Gastrocnemius medialis (tissue), 4 donors: ENCODE results near the gene TM2D3. TPM values are rescaled to one million over a fixed set of nuclear protein-coding genes. Genes with fewer than 3 reads are reported as not detected.

Experiments used
- ATAC-seq, 2 donors: fragments of 150-250 bp; one replicate each; pipeline ENCODE4 v1.9.1; 2016
- DNase-seq, 2 donors: peaks; one replicate each; pipeline ENCODE4 v3.0.0-alpha.2; 2019
- H3K27ac ChIP-seq, 4 donors: fragments of 200-600 bp; sonication (generic); 1 replicate in 1 of 4; 2 replicates in 3 of 4; pipeline ENCODE4 v1.5.1; 2016 to 2018; ENCODE audit warnings: mild to moderate bottlenecking in 2 of 4, moderate library complexity in 1 of 4
- H3K27me3 ChIP-seq, 3 donors: fragments of 200-600 bp; sonication (generic) in 2 of 3; 1 replicate in 1 of 3; 2 replicates in 2 of 3; pipeline versions ENCODE4 v1.5.1 to v1.6.0; 2016 to 2019; ENCODE audit warnings: mild to moderate bottlenecking in 1 of 3, moderate library complexity in 1 of 3
- H3K36me3 ChIP-seq, 2 donors: fragments of 200-600 bp; sonication (generic) in 1 of 2; one replicate each; pipeline ENCODE4 v1.5.1; 2017 to 2018
- H3K4me1 ChIP-seq, 2 donors: fragments of 200-600 bp; sonication (generic) in 1 of 2; one replicate each; pipeline ENCODE4 v1.5.1; 2016 to 2017; ENCODE audit warnings: mild to moderate bottlenecking in 2 of 2
- H3K4me3 ChIP-seq, 4 donors: fragments of 200-600 bp; sonication (generic) in 3 of 4; 1 replicate in 1 of 4; 2 replicates in 3 of 4; pipeline ENCODE4 v1.5.1; 2016 to 2019; ENCODE audit warnings: mild to moderate bottlenecking in 2 of 4
- H3K9me3 ChIP-seq, 3 donors: fragments of 200-600 bp; sonication (generic) in 2 of 3; 1 replicate in 1 of 3; 2 replicates in 2 of 3; pipeline ENCODE4 v1.5.1; 2016 to 2019
- CTCF ChIP-seq, 5 experiments: fragments of 450-650 bp in 3 of 5; fragments of 200-600 bp in 2 of 5; sonication (generic) in 2 of 5; IDR thresholded peaks in 4 of 5; conservative IDR thresholded peaks in 1 of 5; 1 replicate in 4 of 5; 2 replicates in 1 of 5; pipeline ENCODE4 v1.5.1; 2016 to 2019; ENCODE audit warnings: antibody characterized with exemption in 5 of 5, mild to moderate bottlenecking in 3 of 5, moderate library complexity in 3 of 5
- POLR2A ChIP-seq, 2 donors: fragments of 450-650 bp; IDR thresholded peaks; one replicate each; pipeline ENCODE4 v1.6.1; 2017; ENCODE audit warnings: antibody characterized with exemption in 2 of 2, mild to moderate bottlenecking in 2 of 2, moderate library complexity in 2 of 2
- in situ Hi-C, 4 donors: fragments of 200-750 bp; cut with MboI; loops; one replicate each; pipeline versions ENCODE4 v1.15.0 to v1.8.0; 2017; ENCODE audit warnings: low sequenced_read_pairs in 4 of 4
- intact Hi-C: fragments of 100-400 bp; cut with DNase I; formaldehyde crosslinking; loops from one replicate; pipeline ENCODE4 v1.15.1; 2023; ENCODE audit warnings: low total_unique reads
- total RNA-seq, 4 donors: library from RNA; depleted of rRNA; stranded (reverse); fragments of >200 nt; gene quantifications; one replicate each; pipeline versions ENCODE4 v1.1.0 to v1.2.3, GENCODE V29; 2016

The TM2D3 gene
- total RNA-seq, 4 donors from 2014 or later = 41.5 to 101 (median 51.9) TPM

GRCh38 chr15:101610611-101611000 is 41.6 kb downstream of the TM2D3 start:
- TF ChIP-seq CTCF (IDR thresholded peaks at IDR 0.05 in 4 of 5, conservative IDR thresholded peaks at IDR 0.05 in 1 of 5) (no peak), POLR2A (IDR thresholded peaks at IDR 0.05) (no peak)
- H3K36me3 ChIP-seq = no peaks in the 10 kb centered on the region
- no peaks in the 10 kb centered on the region for H3K27me3 ChIP-seq
- no peak overlapping the region for H3K4me3 ChIP-seq
- ATAC-seq = no peak
- no peak for DNase-seq
- H3K4me1 ChIP-seq = peaks cover 58 to 63% of the 10 kb centered on the region in 2 donors
- intact Hi-C loops (loop anchor here (5.0 kb wide), 1 partner anchor 42 kb away; the partner anchor contains the start of gene TM2D3), in situ Hi-C loops (no loop called here)
- no peaks in the 10 kb centered on the region for H3K9me3 ChIP-seq
- peak overlapping the region; percentile 79 to 92 (median 81) for H3K27ac ChIP-seq

DNA sequence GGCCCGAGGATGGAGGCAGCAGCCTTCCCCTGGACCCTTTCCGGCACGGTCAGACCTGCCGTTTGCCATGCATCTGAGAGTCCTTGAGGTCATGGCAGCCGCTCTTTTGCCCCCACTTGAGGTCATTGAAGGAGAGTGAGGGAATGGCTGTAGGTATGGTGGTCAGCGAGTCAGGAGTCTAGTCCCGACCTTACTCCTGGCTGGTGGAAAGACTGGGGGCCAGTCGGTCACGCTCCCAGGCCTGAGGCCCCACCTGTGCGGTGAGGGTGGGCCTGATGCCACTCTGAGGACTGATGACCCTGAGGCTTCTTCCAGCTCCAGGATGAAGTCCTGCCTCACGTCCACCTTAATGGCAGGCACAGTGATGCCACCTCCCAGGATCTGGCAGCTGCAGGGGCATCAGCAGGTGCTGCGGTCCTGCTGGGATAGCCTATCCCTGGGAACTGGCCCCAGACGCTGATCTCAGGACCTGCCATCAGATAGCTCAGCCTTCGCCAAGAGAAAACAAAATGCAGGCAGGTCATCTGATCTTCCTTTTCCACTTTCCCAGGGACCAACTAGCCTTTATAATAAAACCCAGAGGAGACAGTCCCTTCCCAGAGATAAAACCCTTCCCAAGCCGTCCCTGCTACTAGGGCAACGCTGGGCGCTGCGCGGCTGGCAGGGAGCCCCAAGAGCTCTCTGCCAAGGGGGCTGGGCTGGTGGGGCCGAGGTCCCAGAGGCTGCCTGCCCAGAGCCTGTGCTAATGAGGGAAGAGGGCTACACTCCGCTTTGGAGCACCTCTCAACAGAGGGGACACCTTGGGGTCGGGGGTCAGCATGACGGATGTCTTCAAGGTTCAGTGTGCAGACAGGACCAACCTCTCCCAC is 42.2 kb downstream of the TM2D3 start:
- Histone ChIP-seq H3K4me3 (no peak overlapping the region), H3K27ac (peak overlapping the region; percentile 31 to 92 (median 80)), H3K27me3 (no peaks in the 10 kb centered on the region), H3K9me3 (no peaks in the 10 kb centered on the region), H3K4me1 (peaks cover 51 to 57% of the 10 kb centered on the region in 2 donors), H3K36me3 (no peaks in the 10 kb centered on the region)
- intact Hi-C loops = loop anchor here (5.0 kb wide), 1 partner anchor 42 kb away; the partner anchor contains the start of gene TM2D3
- in situ Hi-C loops = no loop called here
- peak in 1 of 2 donors; percentile 63 for DNase-seq
- ATAC-seq = peak; percentile 8 to 22
- no peak for TF ChIP-seq POLR2A (IDR thresholded peaks at IDR 0.05)
- TF ChIP-seq CTCF (IDR thresholded peaks at IDR 0.05 in 4 of 5, conservative IDR thresholded peaks at IDR 0.05 in 1 of 5) = no peak

DNA sequence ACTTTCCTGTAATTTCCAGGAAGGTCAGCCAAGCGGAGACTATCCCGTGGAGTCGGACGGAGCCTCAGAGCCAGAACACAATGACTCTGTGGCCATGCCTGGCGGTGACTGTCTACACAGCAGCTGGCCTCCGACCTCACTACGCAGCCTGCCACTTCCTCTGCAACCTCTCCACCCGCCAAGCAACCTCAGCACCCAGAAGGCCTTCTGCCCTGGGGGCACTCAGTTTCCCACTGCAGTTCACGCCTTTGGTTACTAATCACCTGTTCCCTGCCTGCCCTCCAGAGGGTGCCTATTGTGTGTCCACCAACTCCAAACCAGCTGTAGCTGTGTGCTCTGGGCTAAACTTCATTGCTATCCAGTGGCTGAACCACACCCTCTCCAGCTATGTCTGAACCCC is 44.0 kb downstream of the TM2D3 start:
- peak in 4 of 5 experiments; percentile 12 to 36 (median 22) for TF ChIP-seq CTCF (IDR thresholded peaks at IDR 0.05 in 4 of 5, conservative IDR thresholded peaks at IDR 0.05 in 1 of 5)
- TF ChIP-seq POLR2A (IDR thresholded peaks at IDR 0.05) = no peak
- ATAC-seq = peak in 1 of 2 donors; percentile 14
- no peak for DNase-seq
- Histone ChIP-seq H3K27ac (peak overlapping the region in 2 of 4 donors; percentile 31 to 58), H3K4me3 (no peak overlapping the region), H3K9me3 (no peaks in the 10 kb centered on the region), H3K4me1 (peaks cover 34 to 40% of the 10 kb centered on the region in 2 donors), H3K27me3 (no peaks in the 10 kb centered on the region), H3K36me3 (no peaks in the 10 kb centered on the region)
- in situ Hi-C loops (no loop called here), intact Hi-C loops (no loop called here)

DNA sequence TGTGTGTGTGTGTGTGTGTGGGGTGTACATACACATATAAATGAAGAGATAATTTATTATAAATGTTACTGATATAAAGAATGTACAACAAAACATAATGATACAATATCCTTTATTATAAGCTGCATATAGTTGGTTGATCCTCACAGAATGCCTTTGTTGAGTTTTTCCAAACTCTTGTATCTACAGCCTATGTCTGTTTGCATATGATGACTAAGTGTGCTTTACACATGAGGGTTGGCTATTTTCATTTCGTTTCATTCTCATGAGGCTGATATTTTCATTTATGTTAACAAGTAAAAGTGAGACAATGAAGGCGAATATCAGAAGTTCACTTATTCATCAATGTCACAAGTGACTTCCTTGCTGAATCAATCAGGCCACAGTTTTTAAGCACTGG is 45.1 kb downstream of the TM2D3 start:
- ATAC-seq (no peak), DNase-seq (no peak)
- Histone ChIP-seq H3K27me3 (no peaks in the 10 kb centered on the region), H3K4me1 (peaks cover 24 to 29% of the 10 kb centered on the region in 2 donors), H3K36me3 (no peaks in the 10 kb centered on the region), H3K27ac (no peak overlapping the region), H3K4me3 (no peak overlapping the region), H3K9me3 (no peaks in the 10 kb centered on the region)
- intact Hi-C loops = no loop called here
- TF ChIP-seq POLR2A (IDR thresholded peaks at IDR 0.05) = no peak
- TF ChIP-seq CTCF (IDR thresholded peaks at IDR 0.05 in 4 of 5, conservative IDR thresholded peaks at IDR 0.05 in 1 of 5) = no peak
- in situ Hi-C loops = no loop called here
